AG10803 (cell line): ENCODE measurements around the gene CAMKMT.

Source experiments
- DNase-seq: peaks from one replicate; pipeline ENCODE4 v3.0.0; 2010; ENCODE audit warnings: low read depth
- H3K4me3 ChIP-seq: 2 replicates; pipeline ENCODE4 v1.5.1; 2011; ENCODE audit warnings: mild to moderate bottlenecking, low read length, control low read depth
- CTCF ChIP-seq: conservative IDR thresholded peaks from 2 replicates; pipeline ENCODE4 v1.5.1; 2011; ENCODE audit warnings: mild to moderate bottlenecking, low read length, control low read depth, inconsistent platforms

CAMKMT gene

GRCh38 chr2:44763275-44763782 is 401.6 kb downstream of the CAMKMT start:
- no peak for DNase-seq
- no peak overlapping the region for H3K4me3 ChIP-seq
- no peak for TF ChIP-seq CTCF

- no peak for DNase-seq
- TF ChIP-seq CTCF: no peak
- H3K4me3 ChIP-seq: no peak overlapping the region
These were observed 404.5 kb downstream of the CAMKMT start for GRCh38 chr2:44766220-44766619.

- no peak overlapping the region for H3K4me3 ChIP-seq
- TF ChIP-seq CTCF: no peak
- no peak for DNase-seq
These were observed 405.0 kb downstream of the CAMKMT start for GRCh38 chr2:44766777-44767176.

- no peak for TF ChIP-seq CTCF
- no peak overlapping the region for H3K4me3 ChIP-seq
- no peak for DNase-seq
These were observed 405.9 kb downstream of the CAMKMT start for GRCh38 chr2:44767691-44768090.

GRCh38 chr2:44768438-44769236 is 406.9 kb downstream of the CAMKMT start:
- no peak for DNase-seq
- no peak overlapping the region for H3K4me3 ChIP-seq
- TF ChIP-seq CTCF: no peak

- no peak for DNase-seq
- H3K4me3 ChIP-seq: no peak overlapping the region
- TF ChIP-seq CTCF: no peak
These were observed 407.7 kb downstream of the CAMKMT start for GRCh38 chr2:44769349-44770011.
